GM18511 (cell line): Measurements from ENCODE around the gene MEF2D.

Experiments
- ATAC-seq: cut with Tn5 transposase; IDR thresholded peaks from one replicate; pipeline ENCODE4 v1.9.1; 2021; ENCODE audit warnings: mild to moderate bottlenecking, moderate library complexity; ENCODE audit not compliant: unreplicated experiment

Gene MEF2D

DNA sequence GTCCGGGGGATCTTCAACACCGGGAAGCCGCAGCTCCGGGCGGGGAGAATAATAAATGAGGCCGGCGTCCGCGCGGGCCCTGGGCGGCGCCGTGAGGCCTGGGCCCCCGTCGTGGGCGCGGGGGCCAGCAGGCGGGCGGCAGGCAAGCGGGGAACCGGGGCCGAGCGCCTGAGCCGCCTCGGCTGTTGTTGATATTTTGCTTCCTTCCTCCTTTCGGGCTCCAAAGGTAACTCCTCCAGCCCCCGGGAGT lies at the start of gene MEF2D:
TSS of gene MEF2D (minus strand) at position 233 of the 250 bp plus-strand sequence. CDS start 17,483 bp downstream, outside the sequence.
- ATAC-seq = no peak

GRCh38 chr1:156550346-156550745 lies 49.8 kb upstream of the MEF2D start:
- ATAC-seq = no peak

DNA sequence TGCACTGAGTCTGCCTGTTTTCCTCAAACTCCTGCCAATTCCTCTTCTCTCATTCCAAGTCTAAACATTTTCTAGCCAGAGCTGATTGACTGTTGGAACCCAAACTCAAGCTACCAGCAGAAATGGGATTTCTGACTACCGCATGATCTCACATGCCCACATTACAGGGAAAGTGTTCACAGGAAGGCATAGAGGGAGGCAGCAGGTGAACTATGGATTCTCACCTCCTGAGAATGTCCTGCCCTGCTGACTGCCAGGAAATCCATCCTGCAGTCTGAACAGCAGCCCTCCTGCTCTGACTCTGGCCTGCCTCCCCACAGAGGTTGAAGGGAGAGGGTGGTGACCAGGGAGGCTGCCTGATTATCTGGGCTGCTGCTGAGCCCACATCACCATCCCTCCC lies 49.3 kb upstream of the MEF2D start:
- ATAC-seq = no peak

DNA sequence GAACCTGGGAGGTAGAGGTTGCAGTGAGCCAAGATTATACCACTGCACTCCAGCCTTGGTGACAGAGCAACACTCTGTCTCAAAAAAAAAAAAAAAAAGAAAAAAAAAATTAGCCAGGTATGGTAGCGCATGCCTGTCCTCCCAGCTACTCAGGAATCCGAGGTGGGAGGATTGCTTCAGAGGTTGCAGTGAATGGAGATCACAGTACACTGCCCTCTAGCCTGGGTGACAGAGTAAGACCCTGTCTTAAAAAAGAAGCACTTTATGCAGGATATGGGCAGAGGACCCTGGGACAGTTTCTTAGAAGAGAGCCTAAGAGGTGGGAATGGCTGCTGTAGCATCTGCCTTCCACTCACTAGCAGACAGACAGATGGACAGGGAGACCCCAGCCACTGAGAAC lies 48.8 kb upstream of the MEF2D start:
- no peak for ATAC-seq

DNA sequence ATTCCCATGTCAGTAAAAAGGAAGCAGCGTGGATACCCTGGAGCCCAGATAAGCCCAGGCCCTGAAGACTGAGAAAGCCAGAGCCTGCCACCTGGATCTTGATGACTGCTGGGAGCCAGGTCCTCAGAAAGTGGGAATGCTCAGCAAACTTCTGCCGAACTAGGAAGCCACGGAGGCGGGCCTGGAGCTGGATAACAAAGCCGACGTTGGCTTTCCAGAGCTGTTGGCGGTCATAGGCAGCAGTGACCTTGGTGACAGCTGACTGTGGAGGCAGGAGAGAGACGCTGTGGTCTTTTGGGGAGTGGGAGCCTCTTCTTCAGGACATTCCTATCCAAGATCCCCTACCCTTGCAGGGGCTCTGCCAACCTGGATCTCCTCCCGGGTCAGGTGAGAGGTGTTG lies 47.4 kb upstream of the MEF2D start:
- ATAC-seq = no peak

DNA sequence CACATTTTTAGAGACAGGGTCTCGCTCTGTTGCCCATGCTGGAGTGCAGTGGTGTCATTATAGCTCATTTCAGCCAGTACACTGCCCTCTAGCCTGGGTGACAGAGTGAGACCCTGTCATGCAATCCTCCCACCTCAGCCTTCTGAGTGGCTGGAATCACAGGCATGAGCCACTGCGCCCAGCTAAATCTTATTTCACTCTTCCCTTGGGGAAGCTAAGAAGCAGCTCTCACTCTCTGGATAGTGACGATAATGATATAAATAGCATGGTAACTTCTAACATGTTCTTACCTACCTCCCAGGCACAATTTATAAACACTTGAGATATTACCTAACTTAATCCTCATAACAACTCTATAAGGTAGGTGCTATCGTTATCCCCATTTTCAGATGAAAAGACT lies 46.9 kb upstream of the MEF2D start:
- ATAC-seq = no peak

- no peak for ATAC-seq
Observed at GRCh38 chr1:156546267-156546666, 45.7 kb upstream of the MEF2D start.

DNA sequence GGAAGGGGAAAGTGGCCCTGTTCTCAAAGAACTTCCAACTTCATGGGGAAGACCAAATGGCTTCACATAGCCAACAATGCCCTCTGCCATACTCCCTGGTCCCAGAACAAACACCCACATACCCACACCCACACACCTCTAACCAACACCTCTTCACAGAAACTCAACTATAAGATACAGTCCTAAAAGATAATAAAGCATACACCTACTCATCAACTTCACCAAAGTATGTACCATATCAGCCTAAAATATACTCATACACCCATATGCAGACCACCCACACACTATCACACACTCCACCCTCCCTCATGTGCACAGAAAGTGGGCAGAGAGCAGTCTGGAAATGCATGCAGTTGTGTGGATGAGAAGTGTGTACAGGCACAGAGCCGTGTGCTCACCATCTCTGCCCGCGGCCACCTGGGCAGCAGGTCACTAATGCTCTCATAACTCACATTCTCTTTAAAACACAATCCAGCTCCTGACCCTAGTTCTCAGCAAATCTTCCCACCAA lies 44.1 kb upstream of the MEF2D start:
- no peak for ATAC-seq

GRCh38 chr1:156543066-156543465 lies 42.5 kb upstream of the MEF2D start:
- ATAC-seq = no peak

GRCh38 chr1:156540955-156541354 lies 40.4 kb upstream of the MEF2D start:
- ATAC-seq = no peak

- ATAC-seq = no peak
Observed at GRCh38 chr1:156539818-156540355, 39.3 kb upstream of the MEF2D start.

- no peak for ATAC-seq
Observed at GRCh38 chr1:156538711-156539440, 38.3 kb upstream of the MEF2D start.

GRCh38 chr1:156537027-156537426 lies 36.5 kb upstream of the MEF2D start:
- no peak for ATAC-seq

DNA sequence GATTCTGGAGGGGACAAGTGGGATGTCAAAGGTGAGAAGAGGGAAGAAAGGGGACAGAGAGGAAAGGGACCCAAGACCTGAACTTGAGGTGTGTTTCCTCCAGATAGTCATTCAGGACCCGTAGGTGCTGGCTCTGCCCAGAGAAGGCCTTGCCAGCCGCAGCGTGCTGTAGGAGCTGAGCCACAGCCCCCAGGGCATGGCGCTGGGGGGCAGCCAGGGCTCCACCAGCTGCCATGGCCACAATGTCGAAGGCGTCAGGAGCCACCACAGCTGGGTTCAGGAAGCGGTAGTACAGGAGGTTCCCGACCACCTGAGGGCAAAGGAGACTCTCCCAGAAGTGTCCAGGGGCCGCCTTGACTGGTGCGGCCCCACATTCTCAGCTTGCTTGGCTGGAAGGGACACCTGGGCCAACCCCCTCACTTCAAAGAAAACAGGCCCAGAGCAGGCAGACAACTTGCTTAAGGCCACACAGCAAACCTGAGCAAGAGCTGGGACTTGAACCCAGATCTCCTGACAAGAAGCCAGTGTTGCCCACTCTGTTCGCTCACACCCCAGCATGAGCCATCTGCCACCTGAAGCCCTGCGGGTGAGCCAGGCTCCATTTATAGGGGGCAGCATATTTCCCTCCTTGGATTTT lies 34.0 kb upstream of the MEF2D start:
- ATAC-seq = no peak

- ATAC-seq = no peak
Observed at GRCh38 chr1:156533568-156534220, 33.1 kb upstream of the MEF2D start.

DNA sequence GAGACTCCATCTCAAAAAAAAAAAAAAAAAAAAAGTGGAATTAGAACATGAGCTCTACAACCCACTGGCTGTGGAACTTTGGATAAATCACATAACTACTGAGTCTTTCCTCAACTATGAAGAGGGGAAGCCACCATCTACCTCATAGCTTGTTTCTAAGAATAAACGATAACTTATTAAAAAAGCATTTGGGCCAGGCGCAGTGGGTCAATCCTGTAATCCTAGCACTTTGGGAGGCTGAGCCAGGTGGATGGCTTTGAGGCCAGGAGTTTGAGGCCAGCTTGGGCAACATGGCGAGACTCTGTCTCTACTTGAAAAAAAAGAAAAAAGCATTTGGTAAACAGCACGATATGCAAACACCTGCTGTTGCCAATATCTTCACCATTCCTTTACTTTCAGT lies 31.8 kb upstream of the MEF2D start:
- no peak for ATAC-seq

- no peak for ATAC-seq
Observed at GRCh38 chr1:156530006-156530405, 29.4 kb upstream of the MEF2D start.

GRCh38 chr1:156528875-156529425 lies 28.4 kb upstream of the MEF2D start:
- no peak for ATAC-seq

DNA sequence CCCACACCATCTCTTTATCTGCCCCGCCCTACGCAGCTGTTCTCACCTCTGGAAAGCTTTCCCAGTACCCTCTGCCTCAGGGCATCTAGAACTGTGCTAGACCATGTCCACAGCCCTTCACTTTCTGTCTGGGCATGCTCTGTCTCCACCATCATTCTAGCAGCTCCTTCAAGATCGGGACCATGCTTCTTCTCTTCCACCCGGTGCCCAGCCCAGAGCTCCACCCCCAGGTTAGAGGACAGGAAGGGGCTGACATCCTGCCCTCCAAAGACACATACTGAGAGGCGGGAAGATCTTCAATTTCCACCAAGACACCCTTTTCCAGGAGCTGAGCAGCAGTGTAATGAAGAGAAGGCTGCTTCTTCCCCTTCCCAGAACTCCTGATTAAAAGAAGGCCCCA lies 27.7 kb upstream of the MEF2D start:
- no peak for ATAC-seq

- ATAC-seq = no peak
Observed at GRCh38 chr1:156527584-156527983, 27.0 kb upstream of the MEF2D start.

GRCh38 chr1:156525856-156526489 lies 25.4 kb upstream of the MEF2D start:
- no peak for ATAC-seq
